Karpas-422 (cell line): Measurements from ENCODE around the gene DUSP12. TPM values are rescaled to one million over a fixed set of nuclear protein-coding genes. Genes with fewer than 3 reads are reported as not detected.

ENCODE experiments used
- DNase-seq: peaks from one replicate; pipeline ENCODE4 v3.0.0-alpha.2; 2015
- H2AFZ ChIP-seq: fragments of 200-600 bp; sonication (generic); 2 replicates; pipeline ENCODE4 v1.6.1; 2014; ENCODE audit warnings: antibody characterized with exemption, low read length, mixed read lengths
- H3K27ac ChIP-seq: fragments of 200-600 bp; sonication (generic); 2 replicates; pipeline ENCODE4 v1.5.1; 2014; ENCODE audit warnings: mild to moderate bottlenecking, low read length, moderate library complexity
- H3K27me3 ChIP-seq: fragments of 200-600 bp; sonication (generic); 2 replicates; pipeline ENCODE4 v1.6.1; 2014; ENCODE audit warnings: low read length, mixed read lengths
- H3K36me3 ChIP-seq: fragments of 200-600 bp; sonication (generic); 2 replicates; pipeline ENCODE4 v1.6.1; 2014; ENCODE audit warnings: low read length, mixed read lengths; ENCODE audit not compliant: insufficient read depth
- H3K4me1 ChIP-seq: fragments of 200-600 bp; sonication (generic); 2 replicates; pipeline ENCODE4 v1.6.1; 2014; ENCODE audit warnings: mild to moderate bottlenecking, low read length, mixed read lengths
- H3K4me2 ChIP-seq: fragments of 200-600 bp; sonication (generic); 2 replicates; pipeline ENCODE4 v1.6.1; 2014; ENCODE audit warnings: low read length, low read depth, mild to moderate bottlenecking; ENCODE audit not compliant: poor library complexity, severe bottlenecking
- H3K4me3 ChIP-seq: fragments of 200-600 bp; sonication (generic); 2 replicates; pipeline ENCODE4 v1.5.1; 2014; ENCODE audit warnings: mild to moderate bottlenecking, antibody characterized with exemption, low read length, mixed read lengths
- H3K79me2 ChIP-seq: fragments of 200-600 bp; sonication (generic); 2 replicates; pipeline ENCODE4 v1.6.1; 2014; ENCODE audit warnings: mild to moderate bottlenecking, low read length, mixed read lengths
- H3K9ac ChIP-seq: fragments of 200-600 bp; sonication (generic); 2 replicates; pipeline ENCODE4 v1.6.0; 2014; ENCODE audit warnings: low read length
- H3K9me2 ChIP-seq: fragments of 200-600 bp; sonication (generic), shearing (Covaris generic); replicated peaks from 2 replicates; pipeline ENCODE4 v1.6.0; 2014; ENCODE audit warnings: mild to moderate bottlenecking, low read length, moderate library complexity; ENCODE audit not compliant: insufficient read depth
- H3K9me3 ChIP-seq: fragments of 300-700, 200-600 bp; sonication (generic); 2 replicates; pipeline ENCODE4 v1.6.1; 2014; ENCODE audit warnings: low read length, mixed read lengths
- H4K20me1 ChIP-seq: fragments of 200-600 bp; sonication (generic); 2 replicates; pipeline ENCODE4 v1.6.1; 2014; ENCODE audit warnings: mild to moderate bottlenecking, antibody characterized with exemption, low read length, low read depth; ENCODE audit not compliant: insufficient read depth
- total RNA-seq: library from RNA; depleted of rRNA; stranded (reverse); fragments of >200 nt; shearing (Covaris generic); gene quantifications from 2 replicates; pipeline ENCODE4 v1.2.3, GENCODE V29; 2014; ENCODE audit warnings: low replicate concordance

DUSP12 gene
- total RNA-seq, 1 experiment from 2014 or later, result 87.8 TPM

GRCh38 chr1:161710560-161710959 lies 39.0 kb upstream of the DUSP12 start:
- peak overlapping the region; percentile 76 for H3K9ac ChIP-seq
- peak overlapping the region; percentile 81 for H3K4me2 ChIP-seq
- DNase-seq, result peak; percentile 71
- H3K9me3 ChIP-seq, result no peaks in the 10 kb centered on the region
- H3K27me3 ChIP-seq, result no peaks in the 10 kb centered on the region
- peaks cover 33% of the 10 kb centered on the region for H3K79me2 ChIP-seq
- H3K36me3 ChIP-seq, result peaks cover 41% of the 10 kb centered on the region
- H3K4me1 ChIP-seq, result peaks cover 86% of the 10 kb centered on the region
- H2AFZ ChIP-seq, result no peak overlapping the region
- H3K9me2 ChIP-seq, result no peaks in the 10 kb centered on the region
- H4K20me1 ChIP-seq, result no peaks in the 10 kb centered on the region
- peak overlapping the region; percentile 68; the same call in 1 of the 2 replicates for H3K4me3 ChIP-seq
- peak overlapping the region; percentile 95 for H3K27ac ChIP-seq

DNA sequence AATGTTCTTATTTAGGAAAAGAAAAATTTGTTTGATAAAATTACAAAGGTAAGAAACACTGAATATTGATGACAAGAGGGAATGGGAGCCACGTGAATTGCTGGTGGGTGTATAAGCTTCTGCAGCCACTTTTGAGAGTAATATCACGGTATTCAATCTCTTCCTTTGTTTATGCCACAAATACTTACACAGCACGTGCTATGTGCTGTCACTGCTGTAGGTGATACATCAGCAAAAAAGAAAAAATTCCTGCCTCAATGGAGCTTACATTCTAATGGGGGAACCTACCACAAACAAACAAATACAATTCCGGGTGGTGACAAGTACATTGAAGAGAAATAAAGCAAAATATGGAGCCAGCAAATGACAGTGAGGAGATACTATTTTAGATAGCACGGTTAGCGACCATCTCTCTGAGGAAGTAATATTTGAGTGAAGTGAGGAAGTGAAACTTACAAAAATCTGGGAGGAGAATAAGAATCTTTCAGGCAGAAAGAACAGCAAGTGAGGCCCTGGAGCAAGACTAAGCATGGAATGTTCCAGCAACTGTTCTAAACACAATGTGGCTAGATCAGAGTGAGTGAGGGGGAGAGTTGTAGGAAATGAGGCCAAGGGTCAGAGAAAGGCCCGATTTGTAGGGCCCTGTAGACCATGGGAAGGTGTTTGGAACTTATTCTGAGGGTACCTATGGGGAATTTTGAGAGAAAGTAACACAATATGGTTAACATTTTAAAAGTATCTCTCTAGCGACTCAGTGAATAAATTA lies 30.8 kb upstream of the DUSP12 start:
- H3K9me2 ChIP-seq, result no peaks in the 10 kb centered on the region
- H3K27ac ChIP-seq, result peak overlapping the region; percentile 95
- peaks cover 97% of the 10 kb centered on the region for H3K4me1 ChIP-seq
- H3K4me2 ChIP-seq, result peak overlapping the region; percentile 86
- H3K4me3 ChIP-seq, result peak overlapping the region; percentile 43
- H3K79me2 ChIP-seq, result peaks cover 21% of the 10 kb centered on the region
- no peak overlapping the region for H2AFZ ChIP-seq
- peak overlapping the region; percentile 66 for H3K9ac ChIP-seq
- H4K20me1 ChIP-seq, result peaks cover 19% of the 10 kb centered on the region
- peaks cover 19% of the 10 kb centered on the region for H3K36me3 ChIP-seq
- no peaks in the 10 kb centered on the region for H3K27me3 ChIP-seq
- peak; percentile 98 for DNase-seq
- H3K9me3 ChIP-seq, result no peaks in the 10 kb centered on the region

- H4K20me1 ChIP-seq, result peaks cover 21% of the 10 kb centered on the region
- no peaks in the 10 kb centered on the region for H3K9me3 ChIP-seq
- peaks cover 22% of the 10 kb centered on the region for H3K79me2 ChIP-seq
- peaks cover 100% of the 10 kb centered on the region for H3K4me1 ChIP-seq
- peak overlapping the region; percentile 43 for H3K4me3 ChIP-seq
- no peaks in the 10 kb centered on the region for H3K27me3 ChIP-seq
- H3K9me2 ChIP-seq, result no peaks in the 10 kb centered on the region
- peak; percentile 68 for DNase-seq
- H3K4me2 ChIP-seq, result peak overlapping the region; percentile 86
- peak overlapping the region; percentile 66 for H3K9ac ChIP-seq
- no peak overlapping the region for H2AFZ ChIP-seq
- H3K27ac ChIP-seq, result peak overlapping the region; percentile 95
- H3K36me3 ChIP-seq, result peaks cover 23% of the 10 kb centered on the region
These were observed 30.3 kb upstream of the DUSP12 start for GRCh38 chr1:161719325-161719611.

- Histone ChIP-seq H3K9me3 (no peaks in the 10 kb centered on the region), H3K27ac (peak overlapping the region; percentile 95), H4K20me1 (peaks cover 30% of the 10 kb centered on the region), H3K4me3 (peak overlapping the region; percentile 70), H2AFZ (no peak overlapping the region), H3K79me2 (peaks cover 22% of the 10 kb centered on the region), H3K27me3 (no peaks in the 10 kb centered on the region), H3K9ac (peak overlapping the region; percentile 80), H3K4me2 (peak overlapping the region; percentile 86), H3K36me3 (peaks cover 32% of the 10 kb centered on the region), H3K9me2 (no peaks in the 10 kb centered on the region), H3K4me1 (peaks cover 100% of the 10 kb centered on the region)
- peak; percentile 99 for DNase-seq
These were observed 29.2 kb upstream of the DUSP12 start for GRCh38 chr1:161720422-161720821.

- Histone ChIP-seq H2AFZ (no peak within 1 kb of the TSS), H3K27me3 (no peaks in the 10 kb centered on the region), H3K79me2 (peaks cover 22% of the 10 kb centered on the region), H4K20me1 (peaks cover 36% of the 10 kb centered on the region), H3K9ac (peak within 1 kb of the TSS; percentile 80), H3K27ac (peak within 1 kb of the TSS; percentile 95), H3K4me1 (peaks cover 100% of the 10 kb centered on the region), H3K4me3 (peak within 1 kb of the TSS; percentile 70), H3K36me3 (peaks cover 39% of the 10 kb centered on the region), H3K9me2 (no peaks in the 10 kb centered on the region), H3K9me3 (no peaks in the 10 kb centered on the region), H3K4me2 (peak within 1 kb of the TSS; percentile 86)
- DNase-seq, result peak; percentile 95
These were observed 28.4 kb upstream of the DUSP12 start, which contains the start of gene FCRLB for GRCh38 chr1:161720956-161721737. TSS of gene FCRLB (plus strand) at chr1:161721544. CDS start at chr1:161722673, 1,129 bp downstream.

- Histone ChIP-seq H2AFZ (no peak overlapping the region), H3K4me2 (peak overlapping the region; percentile 86)
These were observed 27.7 kb upstream of the DUSP12 start for GRCh38 chr1:161721738-161722343.

DNA sequence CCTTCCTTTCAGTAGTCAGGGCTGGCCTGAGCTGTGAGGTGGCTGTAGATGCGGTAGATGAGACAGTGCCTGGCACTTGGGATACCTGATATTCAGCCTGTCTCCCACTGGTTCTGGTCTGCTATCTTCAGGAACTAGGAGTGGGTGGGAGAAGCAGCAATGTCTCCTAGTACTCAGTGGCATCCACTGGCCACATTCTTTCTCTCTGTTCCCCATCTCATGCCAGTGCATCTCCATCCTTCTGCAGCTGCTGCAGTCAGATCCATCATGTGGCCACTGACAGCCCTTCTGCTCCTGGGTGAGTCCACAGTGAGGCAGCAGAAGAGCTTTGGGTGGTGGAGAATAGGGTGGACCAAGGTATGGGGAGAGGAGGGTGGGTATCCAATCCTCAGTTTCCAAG lies 27.2 kb upstream of the DUSP12 start:
- peak overlapping the region; percentile 70 for H3K4me3 ChIP-seq
- H3K9ac ChIP-seq, result peak overlapping the region; percentile 80
- no peaks in the 10 kb centered on the region for H3K27me3 ChIP-seq
- H2AFZ ChIP-seq, result no peak overlapping the region
- peaks cover 22% of the 10 kb centered on the region for H3K79me2 ChIP-seq
- peaks cover 47% of the 10 kb centered on the region for H3K36me3 ChIP-seq
- H3K27ac ChIP-seq, result peak overlapping the region; percentile 95
- H3K4me2 ChIP-seq, result peak overlapping the region; percentile 86
- H3K4me1 ChIP-seq, result peaks cover 98% of the 10 kb centered on the region
- H3K9me2 ChIP-seq, result no peaks in the 10 kb centered on the region
- H4K20me1 ChIP-seq, result peaks cover 45% of the 10 kb centered on the region
- peak; percentile 74 for DNase-seq
- no peaks in the 10 kb centered on the region for H3K9me3 ChIP-seq

More at GRCh38 chr1:161721738-161722343, 27.7 kb upstream of the DUSP12 start:
- H3K9me2 ChIP-seq, result no peaks in the 10 kb centered on the region
- peaks cover 22% of the 10 kb centered on the region for H3K79me2 ChIP-seq
- peak; percentile 85 for DNase-seq
- peaks cover 42% of the 10 kb centered on the region for H4K20me1 ChIP-seq
- no peaks in the 10 kb centered on the region for H3K9me3 ChIP-seq
- H3K27me3 ChIP-seq, result no peaks in the 10 kb centered on the region
- H3K4me3 ChIP-seq, result peak overlapping the region; percentile 70
- H3K9ac ChIP-seq, result peak overlapping the region; percentile 80
- peak overlapping the region; percentile 95 for H3K27ac ChIP-seq
- H3K36me3 ChIP-seq, result peaks cover 43% of the 10 kb centered on the region
- H3K4me1 ChIP-seq, result peaks cover 100% of the 10 kb centered on the region
